SK-N-SH treated with all-trans-retinoic acid at 6 μM for 48 hours (cell line): ENCODE results near the gene TRPM1.

Experiments used
- ARNTL ChIP-seq: fragments of 450-650 bp; formaldehyde crosslinking; IDR thresholded peaks from 2 replicates; pipeline ENCODE4 v1.5.0; 2020; ENCODE audit warnings: low read depth, mild to moderate bottlenecking, moderate library complexity, borderline replicate concordance
- CREB5 ChIP-seq: fragments of 250-450 bp; sonication (Bioruptor Pico); IDR thresholded peaks from 2 replicates; pipeline ENCODE4 v1.5.1; 2020; ENCODE audit warnings: low read depth, mild to moderate bottlenecking, moderate library complexity
- TOX ChIP-seq: fragments of 250-450 bp; sonication (Bioruptor Pico); IDR thresholded peaks from 2 replicates; pipeline ENCODE4 v1.8.0; 2021; ENCODE audit warnings: mild to moderate bottlenecking, moderate library complexity, borderline replicate concordance
- ZC3H10 ChIP-seq: fragments of 250-450 bp; sonication (Bioruptor Pico); IDR thresholded peaks from 2 replicates; pipeline ENCODE4 v1.5.1; 2021; ENCODE audit warnings: mild to moderate bottlenecking, moderate library complexity
- ZFP3 ChIP-seq: fragments of 250-450 bp; sonication (Bioruptor Pico); IDR thresholded peaks from 2 replicates; pipeline ENCODE4 v1.5.0; 2020; ENCODE audit warnings: mild to moderate bottlenecking, moderate library complexity
- ZFP30 ChIP-seq: fragments of 450-650 bp; formaldehyde crosslinking; IDR thresholded peaks from 2 replicates; pipeline ENCODE4 v1.5.0; 2022; ENCODE audit warnings: mild to moderate bottlenecking, moderate library complexity
- ZNF565 ChIP-seq: fragments of 450-650 bp; formaldehyde crosslinking; conservative IDR thresholded peaks from 2 replicates; pipeline ENCODE4 v1.5.0; 2020; ENCODE audit warnings: low read depth, mild to moderate bottlenecking, moderate library complexity

- TF ChIP-seq ZNF565 (CRISPR knock-in tag) (no peak), ARNTL (CRISPR knock-in tag) (no peak), ZFP3 (CRISPR knock-in tag) (no peak), CREB5 (CRISPR knock-in tag) (no peak), TOX (CRISPR knock-in tag) (no peak), ZFP30 (CRISPR knock-in tag) (no peak), ZC3H10 (CRISPR knock-in tag) (no peak)
Measured at GRCh38 chr15:31102374-31103342, 1.1 kb upstream of the TRPM1 start.
